Measurements from ENCODE around the gene SMIM43. TPM values are rescaled to one million over a fixed set of nuclear protein-coding genes. Genes with fewer than 3 reads are reported as not detected.

SMIM43 gene
- total RNA-seq, 1 donor, result 0.43 TPM

DNA sequence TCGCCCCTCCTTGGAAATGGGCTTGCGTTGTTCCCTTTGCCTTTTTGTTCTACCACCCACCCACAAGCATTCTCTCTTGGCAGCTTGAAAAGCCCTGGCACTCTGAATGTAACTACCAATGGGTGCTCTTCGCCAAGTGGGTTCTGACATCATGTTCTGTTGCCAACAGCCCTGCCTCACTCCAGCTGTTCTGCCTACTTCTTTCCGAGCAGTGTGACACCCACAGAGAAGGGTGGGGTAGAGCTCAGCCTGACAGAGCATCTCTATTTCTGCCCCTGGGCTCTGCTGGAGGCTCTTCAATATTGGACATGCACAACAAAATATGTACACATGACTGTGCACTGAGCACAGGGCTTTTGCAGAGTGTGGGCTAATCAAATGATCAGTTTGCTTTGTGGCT, 20.5 kb upstream of the SMIM43 start:
- H3K4me3 ChIP-seq (ENCODE audit: low read depth, low read length), result no peak overlapping the region
- DNase-seq (ENCODE audit: low read depth), result no peak
- TF ChIP-seq, protein P1, sequence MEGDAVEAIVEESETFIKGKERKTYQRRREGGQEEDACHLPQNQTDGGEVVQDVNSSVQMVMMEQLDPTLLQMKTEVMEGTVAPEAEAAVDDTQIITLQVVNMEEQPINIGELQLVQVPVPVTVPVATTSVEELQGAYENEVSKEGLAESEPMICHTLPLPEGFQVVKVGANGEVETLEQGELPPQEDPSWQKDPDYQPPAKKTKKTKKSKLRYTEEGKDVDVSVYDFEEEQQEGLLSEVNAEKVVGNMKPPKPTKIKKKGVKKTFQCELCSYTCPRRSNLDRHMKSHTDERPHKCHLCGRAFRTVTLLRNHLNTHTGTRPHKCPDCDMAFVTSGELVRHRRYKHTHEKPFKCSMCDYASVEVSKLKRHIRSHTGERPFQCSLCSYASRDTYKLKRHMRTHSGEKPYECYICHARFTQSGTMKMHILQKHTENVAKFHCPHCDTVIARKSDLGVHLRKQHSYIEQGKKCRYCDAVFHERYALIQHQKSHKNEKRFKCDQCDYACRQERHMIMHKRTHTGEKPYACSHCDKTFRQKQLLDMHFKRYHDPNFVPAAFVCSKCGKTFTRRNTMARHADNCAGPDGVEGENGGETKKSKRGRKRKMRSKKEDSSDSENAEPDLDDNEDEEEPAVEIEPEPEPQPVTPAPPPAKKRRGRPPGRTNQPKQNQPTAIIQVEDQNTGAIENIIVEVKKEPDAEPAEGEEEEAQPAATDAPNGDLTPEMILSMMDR (IDR thresholded peaks at IDR 0.05; ENCODE audit: insufficient read depth, low read depth, low read length), result no peak

DNA sequence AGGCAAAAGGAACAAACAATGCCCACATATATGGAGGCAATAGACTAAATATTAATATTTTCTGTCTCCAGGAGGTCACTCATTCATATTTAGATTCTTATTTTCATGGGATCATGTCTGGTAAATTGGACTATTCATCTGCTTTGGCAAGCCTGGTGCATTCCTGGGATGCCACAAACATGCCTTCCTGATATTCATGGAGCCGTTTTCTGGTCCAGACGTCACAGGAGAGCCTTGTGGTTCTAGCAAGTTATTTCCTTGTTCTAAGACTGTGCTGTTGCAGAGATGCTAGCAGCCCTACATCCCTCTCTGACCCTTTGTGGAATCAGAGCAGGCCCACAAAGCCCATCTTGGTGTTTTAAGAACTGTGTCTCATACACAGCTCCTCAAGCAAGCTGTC, 20.0 kb upstream of the SMIM43 start:
- H3K4me3 ChIP-seq (ENCODE audit: low read depth, low read length), result no peak overlapping the region
- TF ChIP-seq, protein P1 (IDR thresholded peaks at IDR 0.05; ENCODE audit: insufficient read depth, low read depth, low read length), result no peak
- peak; percentile 78 for DNase-seq (ENCODE audit: low read depth)

DNA sequence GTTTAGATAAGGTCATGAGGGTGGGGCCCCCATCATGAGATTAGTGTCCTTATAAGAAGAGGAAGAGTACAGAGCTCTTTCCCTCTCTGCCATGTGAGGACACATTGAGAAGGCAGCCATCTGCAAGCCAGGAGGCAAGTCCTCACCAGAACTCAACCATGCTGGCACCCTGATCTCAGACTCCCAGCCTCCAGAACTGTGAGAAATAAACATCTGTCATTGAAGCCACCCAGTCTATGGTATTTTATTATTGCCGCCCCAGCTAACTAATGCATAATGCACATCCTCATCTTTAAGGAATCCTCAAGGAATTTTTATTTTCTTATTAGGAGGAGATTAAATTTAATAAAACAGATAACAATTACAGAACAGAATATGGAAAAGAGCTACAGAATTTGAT, 19.4 kb upstream of the SMIM43 start:
- no peak for DNase-seq (ENCODE audit: low read depth)
- H3K4me3 ChIP-seq (ENCODE audit: low read depth, low read length), result no peak overlapping the region
- TF ChIP-seq, protein P1 (IDR thresholded peaks at IDR 0.05; ENCODE audit: insufficient read depth, low read depth, low read length), result no peak

DNA sequence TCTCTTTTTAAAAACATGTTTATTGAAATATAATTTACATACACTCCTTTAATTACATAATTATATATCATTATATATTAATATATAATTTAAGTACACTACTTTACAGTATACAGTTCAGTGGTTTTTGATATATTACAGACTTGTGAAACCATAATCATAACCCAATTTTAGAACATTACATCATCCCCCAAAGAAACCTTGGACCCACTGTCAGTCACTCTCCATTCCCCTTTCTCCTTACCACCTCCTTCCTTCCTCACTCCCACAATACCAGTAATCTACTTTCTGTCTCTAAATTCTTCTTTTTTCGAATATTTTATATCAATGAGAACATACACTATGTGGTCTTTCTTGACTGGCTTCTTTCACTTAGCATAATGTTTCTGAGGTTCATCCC, 18.2 kb upstream of the SMIM43 start:
- TF ChIP-seq, protein P1 (IDR thresholded peaks at IDR 0.05; ENCODE audit: insufficient read depth, low read depth, low read length), result no peak
- no peak overlapping the region for H3K4me3 ChIP-seq (ENCODE audit: low read depth, low read length)
- no peak for DNase-seq (ENCODE audit: low read depth)

DNA sequence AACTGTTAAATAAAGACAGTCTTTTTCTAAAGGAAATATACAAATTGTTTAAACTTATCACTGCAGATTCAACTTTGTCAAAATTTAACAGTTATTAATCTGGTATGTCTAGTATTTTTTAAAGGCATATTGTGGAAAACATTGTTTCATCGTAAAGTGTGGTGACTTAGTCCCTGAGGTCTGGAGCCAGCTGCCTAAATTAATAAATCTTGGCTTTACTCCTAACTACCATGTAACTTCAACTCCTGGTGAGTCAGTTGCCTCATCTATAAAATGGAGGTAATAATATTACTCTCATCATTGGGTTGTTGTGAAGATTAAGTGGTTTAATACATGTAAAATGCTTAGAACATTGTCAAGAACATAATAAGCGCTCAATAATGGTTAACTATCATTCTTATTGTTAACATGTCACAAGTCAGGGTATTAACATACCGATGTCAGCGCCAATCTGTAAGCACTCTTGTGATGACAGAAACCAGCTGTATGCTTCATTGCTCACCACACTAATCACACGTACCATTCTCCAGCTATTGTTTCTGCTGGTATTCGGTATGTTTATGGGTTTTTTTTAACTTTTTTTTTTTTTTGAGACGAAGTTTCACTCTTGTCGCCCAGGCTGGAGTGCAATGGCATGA, 14.1 kb upstream of the SMIM43 start:
- TF ChIP-seq, protein P1 (IDR thresholded peaks at IDR 0.05; ENCODE audit: insufficient read depth, low read depth, low read length), result no peak
- no peak for DNase-seq (ENCODE audit: low read depth)
- H3K4me3 ChIP-seq (ENCODE audit: low read depth, low read length), result no peak overlapping the region

DNA sequence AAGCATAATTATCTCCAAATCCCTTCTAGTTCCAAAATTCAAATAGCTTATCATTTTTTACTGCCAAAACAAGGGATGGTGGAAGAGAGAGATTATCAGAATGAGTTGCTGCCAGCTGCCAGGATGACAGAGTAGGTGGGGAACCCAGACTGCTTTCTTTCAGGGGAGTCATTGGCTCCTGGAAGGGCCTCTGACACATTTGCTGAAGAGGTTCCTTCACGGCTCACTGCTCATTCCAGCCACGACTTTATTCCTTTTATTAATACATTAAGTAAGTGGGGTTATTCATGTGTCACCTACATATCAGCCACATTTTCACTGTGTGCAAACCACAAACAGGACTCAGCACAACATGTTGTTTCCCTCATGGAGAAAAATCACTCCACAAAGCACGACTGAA, 12.7 kb upstream of the SMIM43 start:
- no peak for DNase-seq (ENCODE audit: low read depth)
- H3K4me3 ChIP-seq (ENCODE audit: low read depth, low read length), result no peak overlapping the region
- TF ChIP-seq, protein P1 (IDR thresholded peaks at IDR 0.05; ENCODE audit: insufficient read depth, low read depth, low read length), result no peak

Data from fibroblast of villous mesenchyme (primary cell).